HepG2 (cell line): ENCODE measurements around the gene LAMA1. TPM values are rescaled to one million over a fixed set of nuclear protein-coding genes. Genes with fewer than 3 reads are reported as not detected.

ENCODE experiments used
- ATAC-seq: fragments of 200-7000 bp; cut with Tn5 transposase; 3 replicates; pipeline ENCODE4 v1.9.1; 2020; ENCODE audit warnings: mild to moderate bottlenecking, moderate library complexity
- BruUV-seq: library from RNA; stranded (reverse); fragments of 400-500 nt; replicated peaks from 2 replicates; lab custom pipeline; 2021; lab: Mats Ljungman, UMichigan
- CTCF ChIA-PET: fragments of 300-600 bp; formaldehyde crosslinking; extraction: SDS; loops from one replicate; lab custom pipeline; 2021; ENCODE audit warnings: low total read pairs, inconsistent platforms, low intra/inter-chr PET ratio; lab: Yijun Ruan, JAX
- POLR2A ChIA-PET: fragments of 350-600 bp; sonication (Branson Sonifier 250); formaldehyde crosslinking; loops from one replicate; lab custom pipeline; 2020; ENCODE audit warnings: antibody characterized with exemption, inconsistent platforms; lab: Yijun Ruan, JAX
- DNase-seq: peaks from one replicate; pipeline ENCODE4 v3.0.0-alpha.2; 2015; ENCODE audit warnings: low spot score
- FAIRE-seq: peaks from 3 replicates; lab custom pipeline; 2011; peaks lifted over from hg19 to GRCh38; lab: Jason Lieb, UNC
- H2AFZ ChIP-seq: one replicate; pipeline ENCODE4 v1.6.1; 2011; ENCODE audit warnings: low read length, inconsistent platforms
- H3K27ac ChIP-seq: fragments of 300-600 bp; 3 replicates; pipeline ENCODE4 v1.8.0; 2011; ENCODE audit warnings: mixed run types, mild to moderate bottlenecking, mixed read lengths, low read length, inconsistent platforms; ENCODE audit not compliant: insufficient read depth; ENCODE audit errors: extremely low read length
- H3K27me3 ChIP-seq, 2 experiments: fragments of 200-600 bp in 1 of 2; 2 replicates in 1 of 2; 3 replicates in 1 of 2; pipeline versions ENCODE4 v1.6.0 to v1.8.0; 2011; ENCODE audit warnings: low read length in 2 of 2, mild to moderate bottlenecking in 2 of 2, moderate library complexity in 2 of 2, inconsistent platforms in 1 of 2; ENCODE audit not compliant: insufficient read depth in 2 of 2, control insufficient read depth in 1 of 2
- H3K36me3 ChIP-seq, 2 experiments: fragments of 200-600 bp in 1 of 2; replicated peaks in 1 of 2; 2 replicates in 1 of 2; 3 replicates in 1 of 2; pipeline versions ENCODE4 v1.5.1 to v1.8.0; 2011; ENCODE audit warnings: low read length in 2 of 2, inconsistent platforms in 1 of 2; ENCODE audit not compliant: insufficient read depth in 2 of 2, control insufficient read depth in 1 of 2
- H3K4me1 ChIP-seq: 2 replicates; pipeline ENCODE4 v1.5.1; 2012; ENCODE audit warnings: low read length, inconsistent platforms; ENCODE audit not compliant: insufficient read depth
- H3K4me2 ChIP-seq: 2 replicates; pipeline ENCODE4 v1.6.0; 2011; ENCODE audit warnings: low read depth, low read length, inconsistent platforms
- H3K4me3 ChIP-seq, 3 experiments: fragments of 200-600 bp in 1 of 3; sonication (generic), shearing (Covaris generic) in 1 of 3; replicated peaks in 1 of 3; 2 replicates each; pipeline ENCODE4 v1.5.1; 2011 to 2016; ENCODE audit warnings: low read length in 3 of 3, inconsistent platforms in 2 of 3, low read depth in 2 of 3, mild to moderate bottlenecking in 2 of 3, control low read depth in 1 of 3, mixed read lengths in 1 of 3; ENCODE audit not compliant: insufficient read depth in 1 of 3
- H3K79me2 ChIP-seq: one replicate; pipeline ENCODE4 v1.6.1; 2011; ENCODE audit warnings: low read length, inconsistent platforms; ENCODE audit not compliant: insufficient read depth
- H3K9ac ChIP-seq: 2 replicates; pipeline ENCODE4 v1.6.0; 2011; ENCODE audit warnings: mild to moderate bottlenecking, low read depth, low read length, inconsistent platforms; ENCODE audit not compliant: insufficient read depth
- H3K9me3 ChIP-seq: 2 replicates; pipeline ENCODE4 v1.5.1; 2012; ENCODE audit warnings: mild to moderate bottlenecking, low read length
- H4K20me1 ChIP-seq: 2 replicates; pipeline ENCODE4 v1.6.0; 2011; ENCODE audit warnings: inconsistent platforms, mild to moderate bottlenecking, low read length, moderate library complexity; ENCODE audit not compliant: insufficient read depth
- CHD4 ChIP-seq: fragments of 200-600 bp; sonication (generic); IDR thresholded peaks from 2 replicates; pipeline ENCODE4 v1.7.0; 2017; ENCODE audit warnings: mild to moderate bottlenecking, low read length, borderline replicate concordance
- EP300 ChIP-seq, 3 experiments: sonication (generic) in 1 of 3; formaldehyde crosslinking in 1 of 3; IDR thresholded peaks; 2 replicates each; pipeline versions ENCODE4 v1.5.1 to v1.6.1; 2011 to 2020; ENCODE audit warnings: low read depth in 2 of 3, low read length in 2 of 3, borderline replicate concordance in 1 of 3, improper control_type of control experiment in 1 of 3, mild to moderate bottlenecking in 1 of 3, missing genetic modification reagents in 1 of 3, moderate library complexity in 1 of 3
- MXD1 ChIP-seq: sonication (generic); formaldehyde crosslinking; IDR thresholded peaks from 2 replicates; pipeline ENCODE4 v1.4.0; 2020; ENCODE audit warnings: mild to moderate bottlenecking, missing genetic modification reagents
- NONO ChIP-seq, 2 experiments: fragments of 450-650 bp in 1 of 2; sonication (generic) in 1 of 2; formaldehyde crosslinking in 1 of 2; IDR thresholded peaks in 1 of 2; conservative IDR thresholded peaks in 1 of 2; 2 replicates each; pipeline versions ENCODE4 v1.6.1 to v1.8.0; 2017 to 2022; ENCODE audit warnings: mild to moderate bottlenecking in 1 of 2, missing genetic modification reagents in 1 of 2, moderate library complexity in 1 of 2
- RFX3 ChIP-seq: IDR thresholded peaks from 2 replicates; pipeline ENCODE4 v1.6.1; 2016; ENCODE audit warnings: missing biosample characterization, missing genetic modification reagents
- RXRA ChIP-seq: sonication (generic); formaldehyde crosslinking; IDR thresholded peaks from 2 replicates; pipeline ENCODE4 v1.5.1; 2020; ENCODE audit warnings: missing genetic modification reagents
- TFDP2 ChIP-seq: sonication (generic); formaldehyde crosslinking; IDR thresholded peaks from 2 replicates; pipeline ENCODE4 v1.4.0; 2020; ENCODE audit warnings: missing genetic modification reagents
- ZNF160 ChIP-seq: sonication (generic); formaldehyde crosslinking; IDR thresholded peaks from 2 replicates; pipeline ENCODE4 v1.8.0; 2022; ENCODE audit warnings: mild to moderate bottlenecking, inconsistent platforms, missing genetic modification reagents
- ZNF563 ChIP-seq: sonication (generic); formaldehyde crosslinking; IDR thresholded peaks from 2 replicates; pipeline ENCODE4 v1.8.0; 2022; ENCODE audit warnings: mild to moderate bottlenecking, moderate library complexity, missing genetic modification reagents
- ZNF572 ChIP-seq: sonication (generic); formaldehyde crosslinking; IDR thresholded peaks from 2 replicates; pipeline ENCODE4 v1.5.1; 2020; ENCODE audit warnings: mild to moderate bottlenecking, missing genetic modification reagents
- ZNF616 ChIP-seq: sonication (generic); formaldehyde crosslinking; IDR thresholded peaks from 2 replicates; pipeline ENCODE4 v1.5.0; 2020; ENCODE audit warnings: low read depth, mild to moderate bottlenecking, missing genetic modification reagents
- ZNF879 ChIP-seq: sonication (generic); formaldehyde crosslinking; IDR thresholded peaks from 2 replicates; pipeline ENCODE4 v1.8.1; 2023; ENCODE audit warnings: missing genetic modification reagents
- WGBS: methylation state at CpG from one replicate; pipeline ENCODE4 v1.1.6; 2017; ENCODE audit warnings: low lambda C conversion rate; 5-methylcytosine and 5-hydroxymethylcytosine counted together
- in situ Hi-C: cut with HindIII; loops from 2 replicates; pipeline ENCODE4 v1.10.0; 2017; ENCODE audit warnings: low pct_unique_long_range_greater_than_20kb; ENCODE audit not compliant: extremely low pct_ligation_motif_present
- intact Hi-C: fragments of 100-400 bp; cut with micrococcal nuclease; formaldehyde crosslinking; loops from one replicate; pipeline ENCODE4 v1.10.0; 2022; ENCODE audit not compliant: unreplicated experiment
- polyA plus RNA-seq, 8 experiments: library from polyadenylated mRNA; depleted of rRNA in 3 of 8; stranded (reverse) in 7 of 8; unstranded in 1 of 8; fragments of >200 nt; fragmentation: Illumina TruSeq in 4 of 8; extraction: Trizol in 4 of 8; gene quantifications; 2 replicates each; pipeline versions ENCODE4 v1.2.1 to v1.2.3, GENCODE V29; 2011 to 2016; ENCODE audit warnings: low read depth in 4 of 8, missing spikeins in 1 of 8, mixed read lengths in 1 of 8; ENCODE audit not compliant: insufficient read depth in 1 of 8
- total RNA-seq, 5 experiments: library from RNA; depleted of rRNA; stranded (reverse); fragments of >200 nt; fragmentation: Illumina TruSeq; extraction: Trizol; gene quantifications; 2 replicates each; pipeline ENCODE4 v1.2.3, GENCODE V29; 2016; ENCODE audit warnings: low read depth in 1 of 5

Gene LAMA1
- total and polyA plus RNA-seq, 2 of the 13 experiments (the other 11 are each of a cell fraction or from before 2014, with no cell fraction given) = 0.05 to 0.44 TPM

- no peak for TF ChIP-seq ZNF572
- TF ChIP-seq ZNF616 (CRISPR knock-in tag) = no peak
- TF ChIP-seq ZNF563 = no peak
- no peak for TF ChIP-seq RFX3 (CRISPR knock-in tag)
- TF ChIP-seq NONO (IDR thresholded peaks at IDR 0.05) = no peak
- TF ChIP-seq NONO (CRISPR knock-in tag; conservative IDR thresholded peaks at IDR 0.05) = no peak
- TF ChIP-seq EP300 (IDR thresholded peaks at IDR 0.05; ENCODE audit: low read depth in 2 of 2, low read length in 2 of 2) = peak in 1 of 2 experiments; percentile 7; a peak in 1 of 4 replicates
- no peak for TF ChIP-seq EP300 (CRISPR knock-in tag; IDR thresholded peaks at IDR 0.05; ENCODE audit: borderline replicate concordance)
- TF ChIP-seq RXRA = no peak
- no peak for TF ChIP-seq TFDP2 (CRISPR knock-in tag)
These were observed 137.2 kb downstream of the LAMA1 start (continued) for GRCh38 chr18:6980363-6980762.

DNA sequence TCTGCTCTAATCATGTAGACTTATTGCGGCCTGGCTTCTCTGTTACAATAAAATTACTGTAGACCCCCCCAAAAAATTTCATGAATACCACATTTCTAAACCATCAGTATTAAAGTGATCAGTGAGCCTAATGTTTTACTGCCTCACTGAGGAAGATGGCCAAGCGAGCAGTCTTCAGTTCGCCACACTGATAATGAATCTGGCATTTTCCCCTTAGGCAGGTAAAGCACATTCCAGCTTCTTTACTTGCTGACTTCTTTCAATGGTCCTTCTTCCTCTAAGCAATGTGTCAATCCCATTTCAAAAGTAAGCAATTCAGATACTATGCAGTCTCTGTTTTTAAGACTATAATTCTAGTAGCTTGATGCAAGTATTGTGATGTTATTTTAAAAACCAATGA, 137.6 kb downstream of the LAMA1 start:
- 87% methylated on average over 3 of the region's 3 CpGs for WGBS
- FAIRE-seq (no peak), ATAC-seq (no peak), DNase-seq (no peak)
- H3K27ac ChIP-seq = no peak overlapping the region
- no TSS peak for BruUV-seq
- in situ Hi-C loops = no loop called here
- TF ChIP-seq MXD1 = no peak
- TF ChIP-seq ZNF879 (CRISPR knock-in tag) = no peak
- no peak for TF ChIP-seq CHD4
- no peak for TF ChIP-seq ZNF160 (CRISPR knock-in tag)
- no peaks in the 10 kb centered on the region; a peak in 1 of 5 replicates for H3K27me3 ChIP-seq
- intact Hi-C loops = no loop called here
- no peak overlapping the region for H3K4me3 ChIP-seq
- no peak overlapping the region for H3K4me2 ChIP-seq
- H3K9me3 ChIP-seq = no peaks in the 10 kb centered on the region
- ChIA-PET CTCF (no interaction called here), POLR2A (no interaction called here)
- no peak overlapping the region for H2AFZ ChIP-seq
- no peaks in the 10 kb centered on the region for H3K36me3 ChIP-seq
- H3K9ac ChIP-seq = no peak overlapping the region
- no peaks in the 10 kb centered on the region for H3K4me1 ChIP-seq
- H3K79me2 ChIP-seq = no peaks in the 10 kb centered on the region
- H4K20me1 ChIP-seq = no peaks in the 10 kb centered on the region
